Endothelial cell of umbilical vein (primary cell): ENCODE results near the gene DHCR7. TPM values are rescaled to one million over a fixed set of nuclear protein-coding genes. Genes with fewer than 3 reads are reported as not detected.
A peak's percentile ranks its signal among the peaks of the same experiment; 100 is the strongest.

Experiments
- BruUV-seq: library from RNA; stranded (reverse); fragments of 400-500 nt; replicated peaks from 2 replicates; lab custom pipeline; 2021; lab: Mats Ljungman, UMichigan
- CTCF ChIA-PET: fragments of 300-600, 350-600 bp; sonication (Branson Sonifier 250); formaldehyde crosslinking; loops from one replicate; lab custom pipeline; 2021; ENCODE audit warnings: antibody characterized with exemption, inconsistent platforms; lab: Charles Lee
- POLR2A ChIA-PET: fragments of 300-600, 350-600 bp; sonication (Branson Sonifier 250); formaldehyde crosslinking; loops from one replicate; lab custom pipeline; 2021; ENCODE audit warnings: antibody characterized with exemption, inconsistent platforms; lab: Charles Lee
- DNase-seq: peaks from one replicate; pipeline ENCODE4 v3.0.0-alpha.2; 2011; ENCODE audit warnings: low read depth, low spot score
- FAIRE-seq: peaks from 2 replicates; lab custom pipeline; 2011; peaks lifted over from hg19 to GRCh38; lab: Jason Lieb, UNC
- H2AFZ ChIP-seq: 2 replicates; pipeline ENCODE4 v1.6.0; 2012; ENCODE audit warnings: low read depth, low read length, control low read depth, inconsistent platforms
- H3K27ac ChIP-seq: 2 replicates; pipeline ENCODE4 v1.5.1; 2011; ENCODE audit warnings: low read depth, mild to moderate bottlenecking, control low read depth, low read length, moderate library complexity; ENCODE audit not compliant: insufficient read depth
- H3K27me3 ChIP-seq, 2 experiments: 2 replicates each; pipeline versions ENCODE4 v1.6.0 to v1.6.1; 2011; ENCODE audit warnings: low read length in 2 of 2, mixed read lengths in 1 of 2; ENCODE audit not compliant: control insufficient read depth in 2 of 2, insufficient read depth in 2 of 2
- H3K36me3 ChIP-seq, 2 experiments: 2 replicates in 1 of 2; 3 replicates in 1 of 2; pipeline ENCODE4 v1.5.1; 2011; ENCODE audit warnings: low read length in 2 of 2, mild to moderate bottlenecking in 1 of 2, moderate library complexity in 1 of 2; ENCODE audit not compliant: control insufficient read depth in 2 of 2, insufficient read depth in 2 of 2; ENCODE audit errors: extremely low read depth in 1 of 2
- H3K4me1 ChIP-seq: 3 replicates; pipeline ENCODE4 v1.5.1; 2011; ENCODE audit warnings: mild to moderate bottlenecking, low read length; ENCODE audit not compliant: control insufficient read depth, insufficient read depth; ENCODE audit errors: extremely low read depth
- H3K4me2 ChIP-seq: 2 replicates; pipeline ENCODE4 v1.6.1; 2011; ENCODE audit warnings: low read length, control low read depth, mixed read lengths; ENCODE audit not compliant: insufficient read depth
- H3K4me3 ChIP-seq, 3 experiments: fragments of 200-600 bp in 1 of 3; sonication (generic), shearing (Covaris generic) in 1 of 3; replicated peaks in 1 of 3; 2 replicates each; pipeline ENCODE4 v1.5.1; 2011 to 2016; ENCODE audit warnings: control low read depth in 3 of 3, low read length in 3 of 3, mild to moderate bottlenecking in 2 of 3, inconsistent platforms in 1 of 3, low read depth in 1 of 3, moderate library complexity in 1 of 3; ENCODE audit not compliant: insufficient read depth in 1 of 3
- H3K79me2 ChIP-seq: 2 replicates; pipeline ENCODE4 v1.6.0; 2012; ENCODE audit warnings: low read length, inconsistent platforms; ENCODE audit not compliant: control insufficient read depth, insufficient read depth
- H3K9ac ChIP-seq: replicated peaks from 2 replicates; pipeline ENCODE3; 2011; ENCODE audit warnings: low read length, control low read depth; ENCODE audit not compliant: insufficient read depth; ENCODE audit errors: extremely low read depth
- H3K9me1 ChIP-seq: replicated peaks from 3 replicates; pipeline ENCODE4 v1.6.0; 2011; ENCODE audit warnings: mild to moderate bottlenecking, low read length; ENCODE audit not compliant: control insufficient read depth, insufficient read depth; ENCODE audit errors: extremely low read depth
- H3K9me3 ChIP-seq: replicated peaks from 2 replicates; pipeline ENCODE4 v1.5.1; 2012; ENCODE audit warnings: low read length, inconsistent platforms; ENCODE audit not compliant: control insufficient read depth, insufficient read depth
- H4K20me1 ChIP-seq: replicated peaks from 2 replicates; pipeline ENCODE3; 2011; ENCODE audit warnings: mild to moderate bottlenecking, low read length; ENCODE audit not compliant: control insufficient read depth, insufficient read depth; ENCODE audit errors: extremely low read depth
- CTCF ChIP-seq, 2 donors: IDR thresholded peaks; 1 replicate in 1 of 2; 2 replicates in 1 of 2; pipeline ENCODE4 v1.5.1; 2011; ENCODE audit warnings: low read length in 2 of 2, mild to moderate bottlenecking in 2 of 2, moderate library complexity in 2 of 2, control low read depth in 1 of 2, inconsistent platforms in 1 of 2, low read depth in 1 of 2; ENCODE audit not compliant: insufficient read depth in 1 of 2; ENCODE audit errors: extremely low read depth in 1 of 2
- EZH2 ChIP-seq: IDR thresholded peaks from 2 replicates; pipeline ENCODE4 v1.6.1; 2012; ENCODE audit warnings: borderline replicate concordance, low read depth, mild to moderate bottlenecking, moderate library complexity, low read length, inconsistent platforms; ENCODE audit not compliant: severe bottlenecking
- MYC ChIP-seq: IDR thresholded peaks from one replicate; pipeline ENCODE4 v1.6.1; 2011; ENCODE audit warnings: mild to moderate bottlenecking, low read depth, low read length
- POLR2A ChIP-seq: IDR thresholded peaks from 2 replicates; pipeline ENCODE4 v1.6.1; 2012; ENCODE audit warnings: low read depth, mild to moderate bottlenecking, control low read depth, low read length
- POLR2AphosphoS5 ChIP-seq: IDR thresholded peaks from 2 replicates; pipeline ENCODE4 v1.6.1; 2012; ENCODE audit warnings: low read depth, mild to moderate bottlenecking, control low read depth, low read length, moderate library complexity; ENCODE audit not compliant: insufficient read depth
- dilution Hi-C: fragments of 300-500 bp; cut with MboI; formaldehyde crosslinking; loops from one replicate; pipeline ENCODE4 v1.15.0; 2019; ENCODE audit warnings: low sequenced_read_pairs; ENCODE audit not compliant: extremely low pct_ligation_motif_present
- intact Hi-C: fragments of 100-400 bp; cut with micrococcal nuclease; formaldehyde crosslinking; loops from one replicate; pipeline ENCODE4 v1.10.0; 2022
- polyA plus RNA-seq, 4 experiments: library from polyadenylated mRNA; depleted of rRNA in 3 of 4; stranded (reverse) in 3 of 4; unstranded in 1 of 4; fragments of >200 nt; gene quantifications; 2 replicates each; pipeline versions ENCODE4 v1.2.1 to v1.2.3, GENCODE V29; 2011 to 2012; ENCODE audit warnings: missing spikeins in 1 of 4
- total RNA-seq: library from RNA; stranded (reverse); gene quantifications from 2 replicates; pipeline ENCODE4 v1.2.3, GENCODE V29; 2021

DHCR7 gene
- total and polyA plus RNA-seq, 2 donors (not counting 3 experiments of a cell fraction or from before 2014, with no cell fraction given), result 171 to 175 TPM

GRCh38 chr11:71453037-71453917, 5.1 kb upstream of the DHCR7 start, which contains the start of gene NADSYN1:
TSS of gene NADSYN1 (plus strand) at chr11:71453203. CDS start at chr11:71453297, 94 bp downstream.
- no peaks in the 10 kb centered on the region for H3K27me3 ChIP-seq
- peak within 1 kb of the TSS; percentile 84 for H2AFZ ChIP-seq
- H3K36me3 ChIP-seq, result peaks cover 9 to 14% of the 10 kb centered on the region in 2 experiments
- CTCF ChIA-PET, result interaction anchor here (0.6 to 2.8 kb wide), 7 partner anchors 36 to 1231 kb away, joined by 3 to 14 read pairs (median 5); no protein-coding TSS in a partner anchor
- H3K27ac ChIP-seq, result peak within 1 kb of the TSS; percentile 72
- peaks cover 25% of the 10 kb centered on the region for H3K4me1 ChIP-seq
- TSS peak; percentile 2 for BruUV-seq
- no peak for TF ChIP-seq EZH2
- peak; percentile 75 for TF ChIP-seq POLR2AphosphoS5
- no peak for TF ChIP-seq MYC
- peak; percentile 79 for TF ChIP-seq POLR2A
- TF ChIP-seq CTCF (IDR thresholded peaks at IDR 0.05; ENCODE audit: extremely low read depth in 1 of 2, insufficient read depth in 1 of 2, low read depth in 1 of 2, low read length in 2 of 2), result no peak
- H3K4me3 ChIP-seq, result peak within 1 kb of the TSS; percentile 79 to 93 (median 85)
- dilution Hi-C loops (no loop called here), intact Hi-C loops (loop anchor here (2.0 to 10.0 kb wide), 2 partner anchors 36 to 332 kb away; no protein-coding TSS in a partner anchor)
- no peaks in the 10 kb centered on the region for H3K9me1 ChIP-seq
- no peaks in the 10 kb centered on the region for H4K20me1 ChIP-seq
- peaks cover 32% of the 10 kb centered on the region for H3K79me2 ChIP-seq
- POLR2A ChIA-PET, result interaction anchor here (0.6 to 1.2 kb wide), 4 partner anchors 15 to 1034 kb away, joined by 3 to 5 read pairs (median 4); no protein-coding TSS in a partner anchor
- no peaks in the 10 kb centered on the region for H3K9me3 ChIP-seq
- peak; percentile 95 for FAIRE-seq
- H3K9ac ChIP-seq, result peak within 1 kb of the TSS; percentile 87
- H3K4me2 ChIP-seq, result peak within 1 kb of the TSS; percentile 92
- peak; percentile 97 for DNase-seq
